H1 (cell line): Measurements from ENCODE around the gene PHF1. TPM values are rescaled to one million over a fixed set of nuclear protein-coding genes. Genes with fewer than 3 reads are reported as not detected.

ENCODE experiments used
- BRCA1 ChIP-seq: IDR thresholded peaks from 2 replicates; pipeline ENCODE4 v1.6.1; 2012; ENCODE audit warnings: low read depth, low read length, improper control_type of control experiment
- CBX8 ChIP-seq: fragments of 300-800, 300-1000 bp; sonication (generic); IDR thresholded peaks from 2 replicates; pipeline ENCODE4 v1.7.1; 2016; ENCODE audit warnings: low read depth, low read length, borderline replicate concordance
- CHD2 ChIP-seq: IDR thresholded peaks from 2 replicates; pipeline ENCODE4 v1.6.1; 2012; ENCODE audit warnings: low read length, improper control_type of control experiment
- EGR1 ChIP-seq: IDR thresholded peaks from 2 replicates; pipeline ENCODE4 v1.6.1; 2011; ENCODE audit warnings: low read depth, low read length, borderline replicate concordance
- HDAC6 ChIP-seq: IDR thresholded peaks from one replicate; pipeline ENCODE4 v1.7.1; 2012; ENCODE audit warnings: low read depth, mild to moderate bottlenecking, inconsistent platforms, low read length, moderate library complexity
- KDM4A ChIP-seq: IDR thresholded peaks from one replicate; pipeline ENCODE4 v1.7.1; 2012; ENCODE audit warnings: low read depth, mild to moderate bottlenecking, moderate library complexity, low read length, inconsistent platforms; ENCODE audit not compliant: severe bottlenecking
- POU5F1 ChIP-seq: IDR thresholded peaks from 2 replicates; pipeline ENCODE4 v1.6.1; 2011; ENCODE audit warnings: low read depth, mild to moderate bottlenecking, low read length, moderate library complexity
- RXRA ChIP-seq: IDR thresholded peaks from 2 replicates; pipeline ENCODE4 v1.6.1; 2011; ENCODE audit warnings: low read depth, mild to moderate bottlenecking, low read length, moderate library complexity; ENCODE audit not compliant: insufficient read depth
- SP1 ChIP-seq: IDR thresholded peaks from 2 replicates; pipeline ENCODE4 v1.6.1; 2011; ENCODE audit warnings: low read depth, low read length
- polyA plus RNA-seq, 7 experiments: library from polyadenylated mRNA; depleted of rRNA in 3 of 7; stranded (reverse) in 5 of 7; unstranded in 2 of 7; fragments of >200 nt in 5 of 7; fragments of 200-250 nt in 2 of 7; gene quantifications; 1 replicate in 5 of 7; 2 replicates in 1 of 7; 4 replicates in 1 of 7; pipeline versions ENCODE4 v1.2.1 to v1.2.3, GENCODE V29; 2011 to 2013; ENCODE audit warnings: missing spikeins in 2 of 7, mixed read lengths in 2 of 7
- total RNA-seq: library from RNA; stranded (reverse); fragmentation: NEBNext Ultra II Directional; extraction: Animal tissue kit (Norgen Biotek cat#: 25700); gene quantifications from 2 replicates; pipeline ENCODE4 v1.2.1, GENCODE V29; 2021
- TF ChIP-seq, protein P1 (sequence below): IDR thresholded peaks from 2 replicates; pipeline ENCODE4 v1.6.1; 2012; ENCODE audit warnings: inconsistent platforms
- TF ChIP-seq, protein P2 (sequence below): fragments of 300-600 bp; sonication (generic); IDR thresholded peaks from 2 replicates; pipeline ENCODE4 v1.7.1; 2012; ENCODE audit warnings: low read length, moderate library complexity, mild to moderate bottlenecking, inconsistent platforms; ENCODE audit not compliant: insufficient replicate concordance

PHF1 gene
- total and polyA plus RNA-seq, 2 of the 8 experiments (the other 6 are each of a cell fraction or from before 2014, with no cell fraction given), result 47.3 to 78.6 TPM

DNA sequence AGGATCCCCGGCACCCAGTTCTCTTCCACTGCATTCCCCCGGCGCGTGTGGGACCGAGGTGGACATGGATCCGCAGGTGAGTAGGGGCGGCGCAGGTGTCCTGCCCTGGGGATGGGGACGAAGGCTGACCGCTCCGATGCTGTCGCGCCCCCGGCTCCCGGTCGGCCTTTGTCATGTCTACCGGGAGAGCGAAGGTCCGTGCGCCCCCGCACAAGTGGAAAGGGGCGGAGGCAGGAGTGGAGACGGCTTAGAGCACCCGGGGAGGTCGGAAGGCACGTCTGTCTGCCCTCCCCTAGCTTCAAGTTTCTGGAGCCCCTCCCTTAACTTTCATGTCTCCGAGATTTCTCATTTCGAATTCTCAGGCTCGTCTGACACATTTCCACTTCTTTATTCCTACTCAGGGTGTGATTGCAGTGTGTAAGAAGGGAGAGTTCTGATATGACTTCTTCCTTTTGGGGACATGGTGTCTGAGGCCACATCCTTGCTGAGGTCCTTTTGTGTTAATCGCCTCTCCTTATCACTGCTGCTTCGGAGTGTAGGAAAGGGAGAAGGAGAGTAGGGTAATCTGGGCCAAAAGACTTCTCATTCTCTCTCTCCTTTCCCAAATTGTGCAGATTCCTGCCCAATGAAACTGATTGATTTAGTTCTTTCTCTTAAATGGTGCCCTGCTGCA lies 18.8 kb upstream of the PHF1 start (continued):
- TF ChIP-seq CHD2, result no peak
- no peak for TF ChIP-seq CBX8
- TF ChIP-seq, protein P1, sequence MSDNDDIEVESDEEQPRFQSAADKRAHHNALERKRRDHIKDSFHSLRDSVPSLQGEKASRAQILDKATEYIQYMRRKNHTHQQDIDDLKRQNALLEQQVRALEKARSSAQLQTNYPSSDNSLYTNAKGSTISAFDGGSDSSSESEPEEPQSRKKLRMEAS, result no peak
- peak; percentile 52 for TF ChIP-seq KDM4A
- TF ChIP-seq BRCA1, result no peak
- TF ChIP-seq, protein P2, sequence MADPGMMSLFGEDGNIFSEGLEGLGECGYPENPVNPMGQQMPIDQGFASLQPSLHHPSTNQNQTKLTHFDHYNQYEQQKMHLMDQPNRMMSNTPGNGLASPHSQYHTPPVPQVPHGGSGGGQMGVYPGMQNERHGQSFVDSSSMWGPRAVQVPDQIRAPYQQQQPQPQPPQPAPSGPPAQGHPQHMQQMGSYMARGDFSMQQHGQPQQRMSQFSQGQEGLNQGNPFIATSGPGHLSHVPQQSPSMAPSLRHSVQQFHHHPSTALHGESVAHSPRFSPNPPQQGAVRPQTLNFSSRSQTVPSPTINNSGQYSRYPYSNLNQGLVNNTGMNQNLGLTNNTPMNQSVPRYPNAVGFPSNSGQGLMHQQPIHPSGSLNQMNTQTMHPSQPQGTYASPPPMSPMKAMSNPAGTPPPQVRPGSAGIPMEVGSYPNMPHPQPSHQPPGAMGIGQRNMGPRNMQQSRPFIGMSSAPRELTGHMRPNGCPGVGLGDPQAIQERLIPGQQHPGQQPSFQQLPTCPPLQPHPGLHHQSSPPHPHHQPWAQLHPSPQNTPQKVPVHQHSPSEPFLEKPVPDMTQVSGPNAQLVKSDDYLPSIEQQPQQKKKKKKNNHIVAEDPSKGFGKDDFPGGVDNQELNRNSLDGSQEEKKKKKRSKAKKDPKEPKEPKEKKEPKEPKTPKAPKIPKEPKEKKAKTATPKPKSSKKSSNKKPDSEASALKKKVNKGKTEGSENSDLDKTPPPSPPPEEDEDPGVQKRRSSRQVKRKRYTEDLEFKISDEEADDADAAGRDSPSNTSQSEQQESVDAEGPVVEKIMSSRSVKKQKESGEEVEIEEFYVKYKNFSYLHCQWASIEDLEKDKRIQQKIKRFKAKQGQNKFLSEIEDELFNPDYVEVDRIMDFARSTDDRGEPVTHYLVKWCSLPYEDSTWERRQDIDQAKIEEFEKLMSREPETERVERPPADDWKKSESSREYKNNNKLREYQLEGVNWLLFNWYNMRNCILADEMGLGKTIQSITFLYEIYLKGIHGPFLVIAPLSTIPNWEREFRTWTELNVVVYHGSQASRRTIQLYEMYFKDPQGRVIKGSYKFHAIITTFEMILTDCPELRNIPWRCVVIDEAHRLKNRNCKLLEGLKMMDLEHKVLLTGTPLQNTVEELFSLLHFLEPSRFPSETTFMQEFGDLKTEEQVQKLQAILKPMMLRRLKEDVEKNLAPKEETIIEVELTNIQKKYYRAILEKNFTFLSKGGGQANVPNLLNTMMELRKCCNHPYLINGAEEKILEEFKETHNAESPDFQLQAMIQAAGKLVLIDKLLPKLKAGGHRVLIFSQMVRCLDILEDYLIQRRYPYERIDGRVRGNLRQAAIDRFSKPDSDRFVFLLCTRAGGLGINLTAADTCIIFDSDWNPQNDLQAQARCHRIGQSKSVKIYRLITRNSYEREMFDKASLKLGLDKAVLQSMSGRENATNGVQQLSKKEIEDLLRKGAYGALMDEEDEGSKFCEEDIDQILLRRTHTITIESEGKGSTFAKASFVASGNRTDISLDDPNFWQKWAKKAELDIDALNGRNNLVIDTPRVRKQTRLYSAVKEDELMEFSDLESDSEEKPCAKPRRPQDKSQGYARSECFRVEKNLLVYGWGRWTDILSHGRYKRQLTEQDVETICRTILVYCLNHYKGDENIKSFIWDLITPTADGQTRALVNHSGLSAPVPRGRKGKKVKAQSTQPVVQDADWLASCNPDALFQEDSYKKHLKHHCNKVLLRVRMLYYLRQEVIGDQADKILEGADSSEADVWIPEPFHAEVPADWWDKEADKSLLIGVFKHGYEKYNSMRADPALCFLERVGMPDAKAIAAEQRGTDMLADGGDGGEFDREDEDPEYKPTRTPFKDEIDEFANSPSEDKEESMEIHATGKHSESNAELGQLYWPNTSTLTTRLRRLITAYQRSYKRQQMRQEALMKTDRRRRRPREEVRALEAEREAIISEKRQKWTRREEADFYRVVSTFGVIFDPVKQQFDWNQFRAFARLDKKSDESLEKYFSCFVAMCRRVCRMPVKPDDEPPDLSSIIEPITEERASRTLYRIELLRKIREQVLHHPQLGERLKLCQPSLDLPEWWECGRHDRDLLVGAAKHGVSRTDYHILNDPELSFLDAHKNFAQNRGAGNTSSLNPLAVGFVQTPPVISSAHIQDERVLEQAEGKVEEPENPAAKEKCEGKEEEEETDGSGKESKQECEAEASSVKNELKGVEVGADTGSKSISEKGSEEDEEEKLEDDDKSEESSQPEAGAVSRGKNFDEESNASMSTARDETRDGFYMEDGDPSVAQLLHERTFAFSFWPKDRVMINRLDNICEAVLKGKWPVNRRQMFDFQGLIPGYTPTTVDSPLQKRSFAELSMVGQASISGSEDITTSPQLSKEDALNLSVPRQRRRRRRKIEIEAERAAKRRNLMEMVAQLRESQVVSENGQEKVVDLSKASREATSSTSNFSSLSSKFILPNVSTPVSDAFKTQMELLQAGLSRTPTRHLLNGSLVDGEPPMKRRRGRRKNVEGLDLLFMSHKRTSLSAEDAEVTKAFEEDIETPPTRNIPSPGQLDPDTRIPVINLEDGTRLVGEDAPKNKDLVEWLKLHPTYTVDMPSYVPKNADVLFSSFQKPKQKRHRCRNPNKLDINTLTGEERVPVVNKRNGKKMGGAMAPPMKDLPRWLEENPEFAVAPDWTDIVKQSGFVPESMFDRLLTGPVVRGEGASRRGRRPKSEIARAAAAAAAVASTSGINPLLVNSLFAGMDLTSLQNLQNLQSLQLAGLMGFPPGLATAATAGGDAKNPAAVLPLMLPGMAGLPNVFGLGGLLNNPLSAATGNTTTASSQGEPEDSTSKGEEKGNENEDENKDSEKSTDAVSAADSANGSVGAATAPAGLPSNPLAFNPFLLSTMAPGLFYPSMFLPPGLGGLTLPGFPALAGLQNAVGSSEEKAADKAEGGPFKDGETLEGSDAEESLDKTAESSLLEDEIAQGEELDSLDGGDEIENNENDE, result no peak
- no peak for TF ChIP-seq RXRA
- TF ChIP-seq EGR1, result no peak
- no peak for TF ChIP-seq POU5F1
- TF ChIP-seq SP1, result no peak
- TF ChIP-seq HDAC6, result no peak
